NCI-H82 treated with DMSO at 0.1 percent for 48 hours (cell line): ENCODE data around the gene COL4A1.

Source experiments
- DNase-seq: peaks from one replicate; lab custom pipeline; 2025; ENCODE audit not compliant: unreplicated experiment; lab: John Stamatoyannopoulos, UW

COL4A1 gene

GRCh38 chr13:110262082-110262436, 44.9 kb downstream of the COL4A1 start:
- DNase-seq, result no peak

DNA sequence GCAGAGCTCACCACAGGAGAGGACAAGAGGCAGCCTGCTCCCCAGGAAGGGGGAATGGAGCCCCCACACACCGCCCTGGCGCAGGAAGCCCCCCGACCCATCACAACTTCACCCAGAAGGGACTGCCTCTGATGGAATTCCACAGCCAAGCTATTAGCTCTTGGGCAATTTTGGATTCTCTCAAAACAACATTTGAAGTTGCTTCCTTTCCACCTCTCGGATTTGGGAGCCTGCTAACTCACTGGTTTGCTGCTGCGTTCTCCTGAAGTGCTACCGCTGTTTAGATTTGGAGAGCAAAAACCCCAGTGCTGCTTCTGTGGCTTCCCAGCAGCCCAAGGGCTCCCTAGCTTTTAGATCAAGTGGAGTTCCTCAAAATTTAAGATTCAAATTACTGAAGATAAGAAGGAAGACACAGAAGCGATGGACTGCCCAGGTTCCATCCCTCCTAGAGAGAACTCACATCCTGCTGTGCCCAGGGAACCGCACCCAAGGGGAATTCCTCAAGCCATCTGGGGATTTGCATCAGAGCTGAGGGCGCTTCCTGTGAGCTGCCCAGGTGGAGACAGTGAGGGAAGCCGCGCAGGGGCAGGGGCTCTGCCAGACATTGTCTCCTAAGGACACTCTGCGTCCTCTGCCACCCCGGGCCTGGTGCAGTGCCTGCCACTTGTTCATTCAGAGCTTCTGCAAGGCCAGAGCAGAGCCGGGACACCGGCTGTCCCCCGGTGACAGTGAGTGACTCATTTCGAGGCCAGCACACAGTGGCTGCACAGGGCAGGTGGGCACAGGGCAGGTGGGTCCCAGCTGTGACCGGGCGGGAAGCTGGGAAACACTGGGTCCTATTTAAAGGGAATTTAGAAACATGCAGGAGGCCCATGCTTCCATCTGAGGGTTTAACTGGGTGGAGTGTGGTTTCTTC, 45.5 kb downstream of the COL4A1 start:
- DNase-seq, result no peak

DNA sequence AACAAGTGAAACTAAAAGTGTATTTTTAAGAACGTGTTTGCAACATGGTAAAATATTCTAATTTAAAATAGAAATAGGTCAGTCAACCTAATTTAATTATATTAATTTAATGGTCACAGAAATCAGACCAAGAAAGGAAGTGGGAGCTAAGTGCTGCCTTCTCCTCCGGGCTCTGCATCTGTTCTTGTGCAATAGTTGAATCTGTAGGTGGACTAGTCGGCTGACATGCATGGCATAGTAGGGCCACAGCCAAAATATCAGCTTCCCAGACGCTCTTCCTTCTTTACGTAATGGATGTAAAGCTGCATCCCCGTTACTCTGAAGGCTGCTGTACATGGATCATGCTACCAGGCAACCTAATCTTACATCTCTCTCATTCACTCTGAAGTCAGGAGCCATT, 47.3 kb downstream of the COL4A1 start:
- DNase-seq, result no peak

DNA sequence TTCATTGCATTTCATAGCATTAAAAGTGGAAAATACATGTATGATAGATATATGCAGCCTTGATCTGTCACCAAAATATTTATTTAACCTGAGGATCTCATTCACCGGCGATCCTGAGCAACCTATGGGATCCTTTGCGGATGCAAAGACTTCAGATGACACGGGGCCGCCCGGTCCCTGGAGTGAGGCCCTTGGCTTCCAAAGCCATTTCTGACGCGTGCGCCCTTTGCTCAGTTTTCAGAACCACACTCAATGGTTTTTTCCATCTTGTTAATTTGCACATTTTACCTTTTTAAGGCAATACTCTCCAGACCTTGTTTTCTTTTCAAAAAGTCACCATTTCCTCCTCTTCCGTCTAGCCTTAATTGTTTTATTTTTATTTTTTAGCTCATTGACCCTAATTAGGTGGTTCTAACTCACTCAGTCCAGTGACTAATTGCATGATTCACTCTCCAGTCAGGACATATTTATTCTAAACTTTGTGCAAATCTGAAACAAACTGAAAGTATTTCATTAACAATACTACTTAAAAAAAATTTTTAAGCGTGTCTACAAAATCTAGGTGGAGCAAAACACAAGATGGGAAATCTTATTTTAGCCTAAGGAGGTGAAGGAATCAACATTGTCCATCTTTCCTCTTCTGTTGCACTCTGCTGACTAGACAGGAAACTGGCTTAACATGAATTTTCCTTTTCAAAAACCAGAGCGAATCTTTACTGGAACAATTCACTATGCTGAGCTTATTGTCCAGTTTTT, 47.9 kb downstream of the COL4A1 start:
- no peak for DNase-seq

DNA sequence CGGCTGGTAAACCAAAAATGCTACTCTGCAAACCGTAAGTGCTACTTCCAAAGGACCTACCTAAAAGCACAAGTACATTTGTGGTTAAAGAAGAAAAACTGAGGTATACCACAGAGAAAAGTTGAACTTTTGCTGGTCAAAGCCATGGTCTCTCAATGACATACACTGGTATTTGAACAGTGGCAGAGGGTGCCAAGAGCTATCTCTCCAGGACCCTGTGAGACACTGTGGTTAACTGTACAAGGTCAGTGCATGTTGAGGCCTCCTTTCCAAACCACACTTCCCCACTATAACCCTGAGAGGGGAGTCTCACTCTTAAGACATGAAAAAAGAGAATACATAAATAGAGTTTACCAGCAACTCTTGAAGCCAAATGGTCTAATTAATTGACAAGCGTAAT, 49.5 kb downstream of the COL4A1 start:
- DNase-seq, result no peak

DNA sequence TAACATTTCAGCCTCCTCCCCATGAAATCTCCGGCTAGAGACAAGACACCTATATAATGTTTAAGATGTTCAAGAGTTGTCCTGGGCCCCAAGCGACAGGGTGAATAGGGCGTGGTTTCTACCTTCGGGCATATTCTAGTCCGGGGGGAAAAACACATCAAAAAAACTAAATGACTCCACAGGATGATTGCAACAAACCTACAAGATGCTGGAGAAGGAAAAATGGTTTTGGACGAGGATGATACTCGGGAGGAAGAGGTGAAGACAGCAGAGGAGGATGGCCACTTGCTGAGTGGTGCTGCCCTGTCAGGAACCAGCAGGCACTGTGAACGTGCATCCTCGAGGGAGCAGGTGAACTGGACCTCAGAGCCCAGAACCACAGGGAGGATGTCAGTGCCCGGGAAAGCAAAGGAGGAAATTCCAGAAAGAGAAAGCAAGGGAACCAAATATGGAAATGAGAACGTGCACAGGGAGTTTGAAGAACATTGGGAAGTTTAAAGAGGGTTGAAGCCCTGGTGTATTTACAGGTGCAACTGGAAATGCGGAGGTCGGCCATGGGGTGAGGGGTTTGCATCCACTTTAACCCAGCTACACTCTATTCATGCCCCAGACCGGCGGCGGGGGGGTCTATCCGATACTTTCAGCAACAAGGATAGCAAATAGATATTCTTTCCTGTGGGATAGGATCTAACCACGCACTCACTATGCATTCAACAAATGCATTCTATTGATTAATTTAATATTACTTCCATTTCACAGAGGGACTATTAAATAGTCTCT, 50.6 kb downstream of the COL4A1 start:
- DNase-seq, result no peak

DNA sequence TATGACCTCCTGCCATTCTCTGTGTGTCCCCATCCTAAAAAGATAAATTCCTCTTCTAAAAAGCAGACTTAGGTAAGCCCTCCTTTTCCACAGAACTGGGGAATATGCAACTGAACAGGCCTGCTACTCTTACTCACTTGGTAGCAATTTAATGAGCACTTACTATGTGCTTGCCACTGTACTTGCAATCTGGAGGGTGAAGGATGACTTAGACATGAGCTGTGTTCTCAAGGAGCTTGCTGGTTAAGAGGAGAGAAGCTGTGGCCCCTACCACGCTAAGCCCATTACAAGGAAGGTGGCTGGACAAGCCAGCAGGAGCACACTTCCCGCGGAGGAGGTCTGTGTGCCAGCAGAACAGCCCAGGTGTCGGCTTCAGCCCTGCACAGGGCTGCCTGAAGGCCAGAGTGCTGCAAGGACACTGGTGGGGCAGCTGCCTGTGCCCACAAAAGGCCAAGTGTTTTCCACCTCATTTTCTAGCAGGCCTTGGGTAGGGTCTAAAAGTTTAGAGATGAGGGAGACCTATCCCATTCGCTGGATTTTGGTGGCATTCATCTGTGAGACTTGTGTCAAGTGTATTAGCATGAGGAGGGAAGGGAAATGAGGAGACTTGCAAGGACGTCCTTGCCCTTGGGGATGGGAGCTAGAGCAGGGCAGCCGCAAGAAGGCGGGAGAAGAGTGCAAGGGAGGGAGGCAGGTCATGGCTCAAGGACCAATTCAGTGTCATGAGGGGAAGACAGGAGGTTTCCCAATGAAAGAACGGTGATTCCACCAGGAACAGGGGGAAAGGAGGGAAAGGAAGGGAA, 52.0 kb downstream of the COL4A1 start:
- DNase-seq, result no peak

- DNase-seq, result no peak
Observed at GRCh38 chr13:110254151-110254679, 52.7 kb downstream of the COL4A1 start.

DNA sequence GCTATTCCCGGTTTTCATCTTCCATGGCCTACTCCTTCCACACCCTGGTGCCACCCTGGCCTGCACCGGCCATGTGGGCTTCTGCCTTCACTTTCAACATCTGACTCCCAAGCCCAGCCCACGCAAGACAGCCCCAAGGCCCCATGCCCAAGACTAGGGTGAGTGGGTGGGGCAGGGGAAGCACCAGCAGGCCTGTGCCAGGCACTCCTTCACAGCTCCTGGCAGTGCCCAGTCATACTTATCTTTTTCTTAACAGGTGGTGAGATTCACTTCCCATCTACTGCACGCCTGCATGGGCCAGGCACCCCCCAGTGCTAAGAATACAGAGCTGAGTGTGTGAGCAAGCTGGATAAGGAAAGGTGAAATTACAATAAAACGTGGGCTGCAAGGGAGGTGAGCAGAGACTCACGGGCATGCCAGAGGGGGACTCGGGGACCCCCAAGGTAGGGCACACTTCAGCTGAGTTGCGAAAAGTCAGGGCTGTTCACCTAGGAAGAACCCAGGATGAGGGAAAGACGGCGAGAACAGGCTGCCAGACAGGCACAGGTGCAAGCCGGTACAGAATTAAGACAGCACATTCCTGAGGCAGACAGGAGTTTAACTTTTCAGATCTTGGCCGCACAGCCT, 55.7 kb downstream of the COL4A1 start:
- DNase-seq, result no peak

GRCh38 chr13:110250258-110250891, 56.6 kb downstream of the COL4A1 start:
- no peak for DNase-seq

DNA sequence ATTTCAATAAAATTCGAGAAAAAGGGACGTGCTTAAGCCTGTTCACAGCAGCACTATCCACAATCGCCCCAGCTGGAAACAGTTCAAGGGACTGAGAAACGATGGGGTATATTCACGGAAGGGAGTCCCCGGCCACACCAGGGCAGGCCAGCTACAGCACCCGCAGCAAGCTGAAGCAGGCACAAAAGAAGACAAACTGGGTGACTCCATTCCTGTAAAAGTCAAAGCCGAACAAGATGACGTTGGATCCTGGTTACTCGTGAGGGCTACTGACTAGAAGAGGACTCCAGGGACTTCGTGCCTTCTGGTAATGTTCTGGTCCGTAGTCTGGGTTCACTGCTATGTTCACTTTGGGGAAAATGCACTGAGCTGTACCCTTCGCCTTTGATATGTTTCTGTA, 57.6 kb downstream of the COL4A1 start:
- DNase-seq, result no peak

DNA sequence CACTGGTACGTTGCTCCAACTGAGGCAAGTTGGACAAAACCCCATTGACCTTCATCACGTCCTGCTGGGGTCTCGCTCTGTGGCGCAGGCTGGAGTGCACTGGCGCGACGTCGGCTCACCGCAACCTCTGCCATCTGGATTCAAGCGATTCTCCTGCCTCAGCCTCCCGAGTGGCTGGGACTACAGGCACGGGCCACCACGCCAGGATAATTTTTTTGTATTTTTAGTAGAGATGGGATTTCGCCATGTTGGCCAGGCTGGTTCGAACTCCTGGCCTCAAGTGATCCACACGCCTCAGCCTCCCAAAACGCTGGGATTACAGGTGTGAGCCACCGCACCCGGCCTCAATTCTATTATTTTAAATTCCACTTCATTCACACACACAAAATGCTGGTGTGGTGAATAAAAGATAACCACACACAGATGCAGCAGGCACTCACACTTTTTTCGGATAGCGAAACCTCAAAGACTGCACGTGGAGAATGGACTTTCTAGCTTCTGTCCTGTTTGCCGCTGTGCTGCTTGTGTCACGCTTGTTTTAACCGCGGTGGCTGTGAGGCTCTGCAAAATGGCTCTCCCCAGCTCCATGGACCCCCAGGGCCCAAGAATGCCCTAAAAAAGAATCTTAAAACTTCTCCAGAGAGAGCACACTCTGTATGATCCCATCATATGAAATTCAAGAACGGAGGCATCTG, 58.4 kb downstream of the COL4A1 start:
- DNase-seq, result no peak

DNA sequence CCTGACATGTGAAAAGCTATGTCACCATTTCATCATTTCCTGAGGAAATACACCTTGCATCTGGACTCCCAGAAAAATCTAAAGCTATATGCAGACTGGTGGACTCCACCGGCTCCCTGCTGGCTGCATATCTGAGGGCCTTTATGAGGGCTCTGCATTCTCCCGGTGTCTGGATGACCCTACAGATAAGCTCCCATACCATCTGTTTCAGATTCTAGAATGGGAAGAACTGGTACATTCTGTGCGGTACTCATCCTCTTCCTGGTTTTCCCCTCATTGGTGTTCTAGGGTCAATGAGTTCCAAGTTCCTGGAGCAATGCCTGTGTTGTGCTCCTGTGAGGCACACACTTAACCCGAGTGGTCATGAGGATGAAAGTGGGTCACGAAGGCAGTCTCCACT, 60.4 kb downstream of the COL4A1 start:
- DNase-seq, result no peak

DNA sequence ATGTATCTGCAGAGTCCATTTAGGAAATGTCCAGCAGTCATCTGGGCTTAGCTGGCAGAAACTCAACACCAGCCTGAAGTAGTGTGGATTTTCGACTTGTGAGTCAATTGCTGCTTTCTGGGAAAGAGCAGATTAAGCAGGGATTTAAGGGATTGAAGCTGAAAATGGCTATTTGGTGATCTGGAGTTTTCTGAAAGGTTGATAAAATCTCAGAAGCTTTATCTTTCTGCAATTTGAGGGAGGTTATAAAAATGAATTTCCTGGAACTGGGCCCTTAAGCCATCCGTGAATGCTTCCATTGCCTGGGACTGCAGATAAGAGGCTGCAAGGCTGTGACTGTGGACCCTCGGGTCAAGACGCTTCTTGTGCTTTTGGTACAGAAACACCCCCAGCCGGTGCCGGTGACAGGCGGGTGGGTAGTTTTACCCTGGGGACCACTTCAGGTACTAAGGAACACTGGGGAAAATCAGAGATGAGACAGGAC, 61.5 kb downstream of the COL4A1 start:
- DNase-seq, result no peak

GRCh38 chr13:110244976-110245375, 62.0 kb downstream of the COL4A1 start:
- no peak for DNase-seq

GRCh38 chr13:110244071-110244830, 62.7 kb downstream of the COL4A1 start:
- no peak for DNase-seq

- no peak for DNase-seq
Observed at GRCh38 chr13:110242615-110243014, 64.3 kb downstream of the COL4A1 start.

DNA sequence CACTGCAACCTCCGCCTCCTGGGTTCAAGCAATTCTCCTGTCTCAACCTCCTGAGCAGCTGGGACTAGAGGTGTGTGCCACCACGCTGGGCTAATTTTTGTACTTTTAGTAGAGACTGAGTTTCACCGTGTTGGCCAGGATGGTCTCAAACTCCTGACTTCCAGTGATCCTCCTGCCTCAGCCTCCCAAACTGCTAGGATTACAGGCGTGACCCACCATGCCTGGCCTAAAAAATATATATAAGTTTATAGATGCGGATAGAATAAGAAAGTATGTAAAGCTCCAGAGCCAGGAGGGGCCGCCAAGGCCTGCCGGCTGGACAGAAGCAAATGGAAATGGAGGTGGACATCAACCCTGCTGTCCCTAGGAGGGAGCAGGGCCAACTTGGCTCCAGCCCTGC, 66.0 kb downstream of the COL4A1 start:
- no peak for DNase-seq
